Stimulated activated CD4-positive, alpha-beta T cell treated with anti-CD3 and anti-CD28 coated beads, Interleukin-1b, Interleukin-23, amount 100 ng/mL, for 1 hour (primary cell): Measurements from ENCODE around the gene PJA2.

Experiments used
- DNase-seq, 2 donors: peaks; one replicate each; pipeline ENCODE4 v3.0.0-alpha.2; 2020; ENCODE audit warnings: low read depth in 2 of 2

The PJA2 gene

GRCh38 chr5:109350537-109351270 lies 59.1 kb downstream of the PJA2 start:
- DNase-seq: no peak

- no peak for DNase-seq
Measured at GRCh38 chr5:109349388-109349787, 60.4 kb downstream of the PJA2 start.

- no peak for DNase-seq
Measured at GRCh38 chr5:109347252-109347888, 62.4 kb downstream of the PJA2 start.

- no peak for DNase-seq
Measured at GRCh38 chr5:109345699-109346098, 64.1 kb downstream of the PJA2 start.

GRCh38 chr5:109340351-109340750 lies 69.4 kb downstream of the PJA2 start:
- no peak for DNase-seq

GRCh38 chr5:109335114-109335513 lies 74.7 kb downstream of the PJA2 start:
- no peak for DNase-seq

- no peak for DNase-seq
Measured at GRCh38 chr5:109334056-109334455, 75.7 kb downstream of the PJA2 start.

- DNase-seq: no peak
Measured at GRCh38 chr5:109329333-109330237, 80.2 kb downstream of the PJA2 start.

GRCh38 chr5:109328626-109329025 lies 81.1 kb downstream of the PJA2 start:
- DNase-seq: no peak

- no peak for DNase-seq
Measured at GRCh38 chr5:109327570-109327969, 82.2 kb downstream of the PJA2 start.

- DNase-seq: no peak
Measured at GRCh38 chr5:109326919-109327318, 82.9 kb downstream of the PJA2 start.

- DNase-seq: no peak
Measured at GRCh38 chr5:109325456-109325855, 84.3 kb downstream of the PJA2 start.

GRCh38 chr5:109324931-109325330 lies 84.8 kb downstream of the PJA2 start:
- DNase-seq: no peak

- DNase-seq: no peak
Measured at GRCh38 chr5:109324351-109324750, 85.4 kb downstream of the PJA2 start.

- DNase-seq: no peak
Measured at GRCh38 chr5:109322694-109323093, 87.1 kb downstream of the PJA2 start.

GRCh38 chr5:109319351-109319750 lies 90.4 kb downstream of the PJA2 start:
- DNase-seq: no peak

- no peak for DNase-seq
Measured at GRCh38 chr5:109318455-109319108, 91.2 kb downstream of the PJA2 start.

- DNase-seq: no peak
Measured at GRCh38 chr5:109316634-109317033, 93.1 kb downstream of the PJA2 start.

GRCh38 chr5:109315245-109315644 lies 94.5 kb downstream of the PJA2 start:
- DNase-seq: no peak

GRCh38 chr5:109313127-109313526 lies 96.6 kb downstream of the PJA2 start:
- no peak for DNase-seq

GRCh38 chr5:109312695-109313094 lies 97.1 kb downstream of the PJA2 start:
- no peak for DNase-seq

- no peak for DNase-seq
Measured at GRCh38 chr5:109310315-109310714, 99.5 kb downstream of the PJA2 start.
